Limb (tissue), 2 donors: ENCODE results near the gene GRK5.
"Not testable (repeated sequence)": the region's sequence is repeated elsewhere in the genome, so short reads cannot be mapped to it uniquely, and the experiment has no call there.

Source experiments
- DNase-seq, 2 donors: peaks; one replicate each; pipeline ENCODE4 v3.0.0-alpha.2; 2016; ENCODE audit errors: extremely low spot score in 2 of 2

The GRK5 gene

DNA sequence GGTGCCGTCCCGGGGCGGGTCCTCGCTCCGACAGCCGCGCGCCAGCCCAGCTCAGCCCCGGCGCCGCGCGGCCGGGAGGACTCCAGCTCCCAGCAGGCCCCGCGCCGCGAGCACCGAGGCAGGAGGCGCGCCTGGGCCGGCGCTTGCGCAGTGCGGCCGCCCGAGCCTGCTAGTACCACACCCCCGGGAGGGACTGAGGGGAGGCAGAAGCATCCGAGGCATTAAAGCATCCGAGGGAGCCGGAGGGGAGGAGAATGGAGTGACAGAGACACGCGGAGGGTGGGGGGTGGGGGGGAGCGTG lies at the start of gene GRK5:
GRK5 (plus strand) TSS at position 206 of the 301 bp plus-strand sequence. CDS start 347 bp downstream, outside the sequence.
- DNase-seq = peak; percentile 95 to 96

DNA sequence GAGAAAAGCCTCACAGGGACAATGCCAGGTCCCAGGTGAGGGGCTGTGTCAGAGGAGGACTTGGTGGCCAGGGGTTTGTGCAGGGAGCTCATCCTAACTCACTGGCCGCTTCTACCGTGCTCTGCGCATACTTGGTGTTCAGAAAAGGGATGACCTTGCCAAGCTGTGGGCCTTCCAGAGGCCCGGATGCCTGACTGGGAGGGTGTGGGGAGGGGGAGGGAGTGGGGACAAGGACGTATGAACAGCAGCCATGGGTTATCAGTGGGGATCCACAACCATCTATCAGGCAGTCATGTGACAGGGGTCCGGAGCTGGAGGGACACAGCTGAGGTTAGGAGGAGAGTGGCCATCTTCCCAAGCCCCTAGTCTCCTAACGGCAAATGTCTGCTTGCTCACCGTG lies 48.0 kb upstream of the GRK5 start:
- no peak for DNase-seq

DNA sequence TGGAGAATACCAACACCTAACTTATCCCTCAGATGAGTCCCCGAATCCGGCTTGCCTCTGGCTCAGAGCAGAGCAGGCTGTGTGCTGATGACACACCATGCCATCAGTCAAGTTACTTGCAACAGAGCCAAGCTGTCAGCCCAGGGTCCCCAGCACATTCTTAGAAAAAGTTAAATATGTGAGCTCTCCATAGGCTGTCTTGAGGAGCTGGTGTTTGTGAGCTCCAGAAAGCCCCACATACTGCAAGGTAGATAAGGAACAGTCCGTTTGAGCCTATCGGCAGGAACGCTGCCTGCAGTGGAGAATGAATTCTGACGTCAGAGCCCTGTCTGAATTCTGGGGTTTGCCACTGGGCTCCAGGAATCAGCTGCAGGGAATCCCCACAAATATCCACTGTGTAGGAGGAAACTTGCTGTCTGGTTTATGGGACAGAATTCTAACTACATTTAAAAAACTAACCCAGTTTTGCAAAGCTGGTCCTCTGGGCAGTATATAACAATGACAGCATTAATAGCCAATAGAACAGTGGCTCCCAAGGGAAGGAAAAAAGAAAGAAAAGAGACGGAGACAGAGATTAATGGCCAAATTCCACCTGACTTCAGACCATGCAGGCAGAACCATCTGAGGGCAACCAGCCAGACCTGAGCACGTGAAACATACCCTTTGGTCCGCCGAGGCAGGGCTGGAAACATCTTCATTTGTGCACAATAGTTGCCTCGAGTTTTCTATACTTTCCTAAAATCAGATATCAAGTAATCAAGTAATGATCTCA lies 45.5 kb upstream of the GRK5 start:
- DNase-seq = no peak

DNA sequence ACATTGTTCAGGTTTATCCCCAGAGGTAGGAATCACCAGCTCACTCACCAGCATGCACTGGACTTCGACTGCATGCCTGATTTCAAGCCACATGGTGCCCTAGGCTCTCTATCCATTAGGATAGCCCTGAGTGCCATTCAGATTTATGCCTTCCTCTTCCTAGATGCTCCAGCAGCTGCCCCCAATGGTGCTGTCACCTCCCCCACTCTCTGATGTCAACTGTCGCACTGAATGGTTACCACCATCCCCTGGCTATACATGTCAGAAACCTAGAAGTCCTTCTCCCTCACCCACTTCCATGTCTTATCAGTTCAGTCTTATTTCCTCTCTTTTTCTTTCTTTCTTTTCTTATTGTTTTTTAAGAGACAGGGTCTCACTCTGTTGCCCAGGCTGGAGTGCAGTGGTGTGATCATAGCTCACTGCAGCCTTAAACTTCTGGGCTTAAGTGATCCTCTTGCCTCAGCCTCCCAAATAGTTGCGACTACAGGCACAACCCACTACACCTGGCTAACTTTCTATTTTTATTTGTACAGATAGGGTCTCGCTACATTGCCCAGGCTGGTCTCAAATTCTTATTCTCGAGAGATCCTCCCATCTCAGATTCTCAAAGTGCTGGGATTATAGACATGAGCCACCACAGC lies 44.8 kb upstream of the GRK5 start:
- no peak for DNase-seq

DNA sequence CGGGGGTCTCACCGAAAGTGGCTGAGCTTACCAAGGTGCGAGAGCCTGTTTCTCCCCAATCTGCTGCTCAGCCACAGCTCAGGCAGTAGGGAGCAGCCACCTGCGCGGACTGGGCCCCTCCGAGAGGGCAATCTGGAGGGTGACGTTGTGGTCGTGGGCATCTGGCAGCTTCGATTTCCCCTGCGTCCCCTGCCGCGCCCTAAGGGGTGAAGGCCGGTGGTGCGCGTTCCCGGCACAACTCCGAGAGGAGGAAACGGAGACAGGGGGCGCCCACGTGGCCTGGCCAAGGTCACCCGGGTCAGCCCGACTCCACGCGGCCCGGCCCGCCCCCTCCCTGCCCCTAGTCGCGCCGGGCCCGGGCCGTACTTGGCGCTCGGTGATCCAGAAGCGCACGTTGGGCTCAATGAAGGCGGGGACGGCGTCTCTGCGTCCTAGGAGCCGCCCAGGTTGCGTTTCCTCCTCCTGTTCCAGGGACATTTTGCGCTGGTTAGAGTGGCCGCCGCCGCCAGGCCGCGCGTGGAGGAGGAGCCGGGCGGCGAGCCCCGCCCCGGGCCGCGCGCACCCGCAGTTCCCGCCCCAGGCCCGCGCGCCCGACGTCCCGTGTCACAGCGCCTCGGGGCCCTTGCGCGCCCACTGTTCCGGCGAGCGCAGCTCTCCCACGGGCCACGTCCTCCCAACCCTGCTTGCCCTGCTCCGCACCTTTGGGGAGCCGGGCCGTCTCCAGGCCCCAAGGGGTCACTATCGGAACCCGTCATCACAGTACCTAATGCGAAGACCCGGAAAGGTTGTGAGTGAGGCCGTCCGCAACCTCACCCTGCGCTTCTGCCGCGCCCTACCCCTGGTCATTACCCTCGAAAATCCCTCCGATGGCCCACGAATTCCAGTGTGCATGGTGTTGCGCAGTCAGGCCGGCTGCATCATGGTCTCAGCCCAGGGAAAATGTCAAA lies 41.9 kb upstream of the GRK5 start, which contains the start of gene SFXN4:
SFXN4 (minus strand) TSS at position 544 of the 947 bp plus-strand sequence; CDS start at position 477, 67 bp downstream.
- peak; percentile 72 to 84 for DNase-seq

DNA sequence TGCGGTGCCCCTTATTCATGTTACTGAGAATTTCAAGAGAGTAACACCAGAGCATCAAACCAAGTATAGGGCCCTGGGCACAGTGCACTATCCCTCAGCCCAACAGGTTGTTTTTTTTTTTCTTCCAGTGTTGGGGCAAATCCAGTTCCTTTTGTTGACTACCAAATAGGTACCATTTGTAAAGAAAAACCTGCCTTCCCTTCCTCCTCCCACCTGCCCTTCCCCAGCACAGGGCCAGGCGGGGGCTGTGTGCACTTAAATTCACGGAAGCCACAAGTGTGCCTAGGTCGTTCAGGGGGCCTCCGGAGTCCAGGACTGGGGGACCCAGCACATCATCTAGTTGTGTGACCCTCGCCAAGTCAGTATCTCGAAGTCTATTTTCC lies 41.3 kb upstream of the GRK5 start:
- DNase-seq = no peak

DNA sequence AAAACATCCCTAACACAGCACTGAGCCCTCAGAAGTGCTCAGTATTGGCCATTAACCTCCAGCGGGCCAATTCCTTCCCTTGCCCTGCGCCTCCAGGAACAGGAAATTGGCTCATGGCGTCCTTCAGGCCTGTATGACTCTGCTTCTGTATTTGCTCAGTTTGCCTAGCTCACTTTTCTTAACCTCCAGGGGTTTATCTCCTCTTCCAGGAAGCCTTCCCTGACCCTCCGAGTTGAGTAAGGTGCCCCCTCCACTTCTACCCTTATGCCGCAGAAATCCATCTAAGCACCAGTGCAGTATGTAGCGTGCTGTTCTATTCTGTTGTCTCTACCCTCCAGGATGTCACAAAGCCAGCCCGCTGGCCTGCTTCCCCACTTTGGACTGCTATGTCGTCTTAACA lies 40.8 kb upstream of the GRK5 start:
- no peak for DNase-seq

DNA sequence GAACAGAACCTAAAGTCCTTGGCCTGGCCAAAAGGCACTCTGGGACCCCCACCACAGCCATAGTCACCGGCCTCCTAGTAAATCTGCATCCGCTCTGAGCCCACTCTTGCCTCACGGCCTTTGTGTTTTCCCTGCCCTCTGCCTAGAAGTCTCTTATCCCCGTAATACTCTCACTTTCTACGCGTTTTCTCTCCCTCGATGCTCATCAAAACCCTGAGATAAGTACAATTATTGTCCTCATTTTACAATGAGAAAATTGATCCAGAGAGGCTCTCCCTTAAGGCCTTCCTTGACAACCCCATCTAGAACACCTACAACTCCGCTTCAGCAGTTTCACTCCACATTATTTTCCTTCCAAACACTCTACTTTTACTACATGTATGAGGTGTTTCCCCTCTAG lies 40.3 kb upstream of the GRK5 start:
- DNase-seq = no peak

DNA sequence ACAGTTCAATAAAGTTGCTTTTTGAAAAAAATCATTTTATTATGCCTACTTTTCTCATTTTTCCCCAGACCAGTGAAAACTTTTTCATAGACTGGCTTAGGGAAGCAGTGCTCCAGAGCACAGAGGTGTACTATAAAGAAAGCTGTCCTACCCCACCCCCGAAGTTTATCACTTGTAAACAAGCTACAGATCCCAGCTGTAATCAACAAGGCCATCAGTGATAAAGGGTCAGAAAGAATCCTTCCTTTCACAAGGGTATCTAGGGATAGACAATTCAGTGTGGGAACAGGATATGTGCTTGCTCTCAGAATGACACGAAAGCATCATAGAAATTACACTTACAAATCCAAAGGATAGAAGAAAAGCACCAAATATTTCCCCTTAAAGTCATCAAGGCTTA lies 33.3 kb upstream of the GRK5 start:
- DNase-seq = no peak

DNA sequence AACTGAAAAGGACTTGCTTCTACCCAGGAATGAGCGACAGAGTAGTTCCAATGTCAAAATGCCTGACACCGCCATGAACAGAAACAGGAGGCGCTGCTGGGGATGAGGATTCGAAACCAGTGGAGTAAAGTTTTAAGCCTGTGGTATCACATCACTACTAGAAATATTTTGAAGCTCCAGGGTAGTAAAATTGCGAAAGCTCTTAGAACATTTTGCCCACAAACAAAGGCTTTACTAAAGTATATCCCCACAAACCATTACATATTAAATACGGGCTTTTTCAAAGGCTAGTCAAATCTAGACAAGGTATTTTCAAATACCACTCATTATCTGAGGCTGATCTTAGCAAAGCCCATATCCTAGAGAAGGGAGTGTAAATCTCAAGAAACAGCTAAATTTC lies 31.2 kb upstream of the GRK5 start:
- no peak for DNase-seq

DNA sequence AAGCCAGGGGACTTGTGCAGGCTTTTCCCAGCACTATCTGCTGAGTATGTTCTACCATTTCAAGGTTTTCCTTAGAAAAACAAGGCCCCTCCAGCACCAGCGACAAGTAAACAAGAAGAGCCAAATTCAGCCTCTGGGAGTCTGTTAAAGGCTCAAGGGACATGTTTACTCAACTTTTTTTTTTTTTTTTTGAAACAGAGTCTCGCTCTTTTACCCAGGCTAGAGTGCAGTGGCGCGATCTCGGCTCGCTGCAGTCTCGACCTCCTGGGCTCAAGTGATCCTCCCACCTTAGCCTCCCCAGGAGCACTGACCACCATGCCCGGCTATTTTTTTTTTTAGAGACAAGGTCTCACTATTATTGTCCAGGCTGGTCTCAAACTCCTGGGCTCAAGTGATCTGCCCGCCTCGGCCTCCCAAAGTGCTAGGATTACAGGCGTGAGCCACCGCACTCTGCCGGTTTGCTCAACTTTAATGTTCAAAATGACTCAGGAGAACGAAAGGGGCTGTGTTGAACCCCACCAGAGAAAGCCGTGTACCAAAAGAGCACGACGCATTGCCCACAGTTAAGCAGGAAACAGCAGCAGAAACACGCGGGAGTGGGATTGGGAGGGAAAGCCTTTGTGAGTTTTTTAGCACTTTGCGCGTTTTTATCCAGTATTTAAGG lies 29.5 kb upstream of the GRK5 start:
- no peak for DNase-seq

DNA sequence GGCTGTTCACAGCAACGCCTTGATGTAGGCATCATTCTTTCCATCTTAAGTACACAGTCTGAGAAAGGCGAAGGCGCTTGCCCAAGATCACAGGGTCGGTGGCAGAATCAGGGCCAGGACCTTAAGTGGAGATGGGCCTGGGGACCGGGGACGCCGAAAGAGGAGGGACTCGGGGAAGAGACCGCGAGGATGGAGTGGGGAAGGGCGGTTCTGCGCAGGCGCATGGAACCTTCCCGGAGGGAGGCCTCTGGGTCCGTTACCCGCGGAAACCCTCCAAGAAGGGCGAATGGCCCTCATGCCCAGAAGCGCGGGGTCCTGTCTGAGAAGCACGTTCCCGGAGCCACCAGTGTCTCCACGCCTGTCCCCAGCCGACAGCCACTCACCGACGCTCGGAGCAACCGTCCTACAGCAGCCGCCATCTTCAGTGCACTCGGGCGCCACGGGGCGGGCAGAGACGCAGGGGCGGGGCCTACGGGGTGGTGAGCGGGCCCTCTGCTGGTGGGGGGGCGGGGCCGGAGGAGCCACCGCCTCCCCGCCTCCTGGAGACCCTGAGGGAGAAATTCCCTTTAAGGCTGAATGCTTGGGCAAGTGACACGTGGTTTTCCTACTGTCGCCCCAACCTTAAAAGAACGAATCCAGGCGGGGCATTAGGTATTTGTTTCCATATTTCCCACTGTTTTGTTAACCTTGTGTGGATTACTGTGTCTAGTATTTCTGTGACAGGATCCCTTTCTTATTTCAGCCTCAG lies 28.8 kb upstream of the GRK5 start, which contains the start of gene PRDX3:
PRDX3 (minus strand) TSS at position 441 of the 748 bp plus-strand sequence; CDS start at position 419, 22 bp downstream.
- peak; percentile 94 to 97 for DNase-seq

DNA sequence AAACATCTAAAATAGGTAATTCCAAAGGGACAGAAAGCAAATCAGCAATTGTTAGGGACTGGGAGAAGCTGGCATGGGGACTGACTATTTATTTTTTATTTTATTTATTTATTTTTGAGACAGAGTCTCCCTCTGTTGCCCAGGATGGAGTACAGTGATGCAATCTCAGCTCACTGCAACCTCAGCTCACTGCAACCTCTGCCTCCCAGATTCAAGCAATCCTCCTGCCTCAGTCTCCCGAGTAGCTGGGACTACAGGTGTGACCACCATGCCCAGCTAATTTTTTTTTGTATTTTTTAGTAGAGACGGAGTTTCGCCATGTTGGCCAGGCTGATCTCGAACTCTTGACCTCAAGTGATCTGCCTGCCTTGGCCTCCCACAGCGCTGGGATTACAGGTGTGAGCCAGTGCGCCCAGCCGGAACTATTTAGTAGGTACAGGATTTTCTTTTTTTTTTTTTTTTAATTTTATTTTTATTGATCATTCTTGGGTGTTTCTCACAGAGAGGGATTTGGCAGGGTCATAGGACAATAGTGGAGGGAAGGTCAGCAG lies 26.4 kb upstream of the GRK5 start:
- DNase-seq = not testable (repeated sequence)

DNA sequence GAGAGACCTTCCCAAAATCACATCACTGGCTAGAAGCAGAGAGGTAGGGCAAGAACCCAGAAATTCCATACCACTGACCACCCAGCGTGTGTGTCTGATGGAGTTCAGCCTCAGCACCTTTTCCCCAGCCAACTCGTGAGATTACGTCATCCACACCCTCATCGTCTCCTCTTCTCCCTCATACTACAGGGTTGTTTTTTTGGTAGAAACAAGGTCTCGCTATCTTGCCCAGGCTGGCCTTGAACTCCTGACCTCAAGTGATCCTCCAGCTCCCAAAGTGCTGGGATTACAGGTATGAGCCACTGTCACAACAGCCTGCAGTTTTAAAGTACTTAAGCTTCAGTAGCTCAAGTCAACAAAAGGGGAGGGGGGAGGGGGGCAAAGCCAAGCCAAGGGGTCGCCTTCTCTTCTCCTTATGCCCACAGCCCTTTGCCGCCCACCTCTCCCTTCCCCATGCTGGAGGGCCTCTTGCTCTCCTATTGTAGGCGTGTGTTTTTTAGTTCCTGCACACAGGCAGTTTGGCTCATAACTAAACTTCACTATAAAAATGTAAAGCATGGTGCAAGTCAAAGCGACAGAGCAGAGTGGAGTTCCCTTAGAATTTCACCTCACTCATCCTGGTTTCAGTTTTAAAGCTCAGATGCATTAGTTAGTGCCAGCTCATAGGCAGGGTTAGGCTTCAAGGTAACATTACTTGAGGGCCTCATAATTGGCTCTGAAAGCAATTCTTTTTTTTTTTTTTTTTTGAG lies 23.5 kb upstream of the GRK5 start:
- DNase-seq = no peak

DNA sequence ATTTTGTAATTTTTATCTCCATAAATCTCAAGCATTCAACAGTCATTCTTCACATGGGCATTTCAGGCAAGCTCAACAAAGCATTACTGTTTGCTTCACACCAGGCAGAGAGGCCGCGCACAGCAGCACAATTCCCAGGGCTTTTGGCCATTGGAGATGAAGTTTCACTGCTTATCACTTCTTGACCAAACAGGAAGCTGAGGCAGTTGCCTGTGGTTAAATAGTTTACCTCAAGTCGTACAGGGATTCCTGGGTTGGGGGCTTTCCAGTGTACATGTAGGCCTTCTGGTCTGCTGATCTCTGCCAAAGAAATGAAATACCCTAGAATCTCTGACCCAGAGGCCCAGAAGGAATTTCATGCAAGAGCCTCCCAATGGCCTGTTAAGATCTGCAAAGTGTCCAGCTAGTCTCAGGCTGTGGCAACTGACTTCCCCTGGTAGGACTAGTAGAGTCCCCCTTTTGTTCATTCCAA lies 17.5 kb upstream of the GRK5 start:
- DNase-seq = no peak

DNA sequence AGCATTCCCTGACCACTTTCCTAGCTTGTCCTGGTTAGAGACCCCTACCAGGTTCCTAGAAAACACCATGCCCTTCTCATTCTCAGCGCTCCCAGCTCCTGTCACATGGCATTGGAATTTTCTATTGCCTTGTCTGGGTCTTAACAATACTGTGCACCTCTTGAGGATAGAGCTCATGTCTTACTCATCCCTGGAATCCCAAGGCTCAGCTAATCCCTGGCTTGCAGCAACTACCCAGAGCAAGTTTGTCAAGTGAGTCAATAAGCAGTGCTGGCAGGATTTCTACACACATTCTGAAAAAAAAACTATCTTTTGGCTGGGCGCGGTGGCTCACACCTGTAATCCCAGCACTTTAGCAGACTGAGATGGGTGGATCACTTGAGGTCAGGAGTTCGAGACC lies 17.0 kb upstream of the GRK5 start:
- no peak for DNase-seq

DNA sequence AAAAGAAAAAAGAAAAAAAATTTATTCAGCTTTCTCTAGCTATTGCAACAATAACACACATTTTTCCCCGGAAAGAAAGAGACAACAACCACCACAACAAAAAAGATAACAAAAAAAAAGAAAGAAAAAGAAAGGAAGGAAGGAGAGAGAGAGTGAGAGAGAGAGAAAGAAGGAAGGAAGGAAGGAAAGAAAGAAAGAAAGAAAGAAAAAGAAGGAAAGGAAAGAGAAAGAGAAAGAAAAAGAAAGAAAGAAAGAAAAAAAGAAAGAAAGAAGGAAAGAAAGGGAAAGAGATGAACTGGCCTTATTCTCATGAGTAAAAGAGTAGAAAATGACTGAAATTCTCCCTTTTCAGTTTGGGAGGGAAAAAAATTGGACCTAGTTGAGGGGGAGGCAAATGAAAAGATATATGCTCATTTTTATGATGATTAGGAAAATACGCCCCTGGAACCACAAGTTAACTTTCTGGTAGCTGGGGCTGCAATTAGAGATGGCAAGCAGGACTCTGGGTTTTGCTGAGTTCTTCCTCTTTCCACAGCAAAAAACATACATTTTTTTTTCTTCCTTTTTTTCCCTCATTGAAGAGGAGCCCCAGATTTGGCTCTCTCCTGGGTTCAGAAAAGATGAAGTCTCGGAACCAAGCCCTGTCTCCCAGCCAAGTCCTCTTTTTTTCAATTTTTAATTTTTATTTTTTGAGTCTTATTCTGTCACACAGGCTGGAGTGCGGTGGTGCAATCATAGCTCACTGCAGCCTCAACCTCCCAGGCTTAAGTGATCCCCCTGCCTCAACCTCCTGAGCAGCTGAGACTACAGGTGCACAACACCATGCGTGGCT lies 16.2 kb upstream of the GRK5 start:
- DNase-seq = no peak

DNA sequence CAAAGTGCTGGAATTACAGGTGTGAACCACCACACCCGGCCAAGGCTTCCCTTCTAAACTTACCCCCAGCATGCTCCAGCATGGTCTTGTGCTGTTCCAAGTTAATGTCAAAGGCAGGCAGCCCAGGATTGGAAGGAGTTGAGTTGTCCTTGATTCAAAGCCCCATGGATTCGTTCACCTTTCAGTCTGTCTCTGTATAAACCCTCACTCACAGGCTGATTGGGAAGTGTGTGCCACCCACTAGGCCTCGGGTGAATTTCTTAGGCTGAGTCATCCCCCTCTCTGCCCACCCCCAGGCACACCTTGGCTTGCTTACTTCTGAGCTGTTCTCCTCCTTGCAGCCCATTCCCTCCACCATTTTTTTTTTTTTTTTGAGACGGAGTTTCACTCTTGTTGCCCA lies 15.5 kb upstream of the GRK5 start:
- no peak for DNase-seq

DNA sequence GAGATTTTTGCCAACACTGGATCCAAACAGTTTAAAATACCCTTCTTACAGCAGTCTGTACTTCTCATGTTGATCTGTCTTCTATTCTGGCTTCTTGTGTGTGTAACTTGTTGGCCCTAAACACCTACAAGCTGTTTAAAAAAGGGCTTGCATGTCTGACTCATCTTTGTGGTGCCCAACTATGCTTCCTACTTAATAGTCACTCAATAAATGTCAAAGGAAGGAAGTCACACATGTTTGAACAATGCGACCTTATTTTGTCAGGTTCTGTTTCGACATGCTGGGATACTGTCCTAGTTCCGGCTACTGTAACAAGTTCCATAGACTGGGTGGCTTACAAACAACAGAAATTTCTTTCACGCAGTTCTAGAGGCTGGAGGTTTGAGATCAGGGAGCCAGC lies 9.4 kb upstream of the GRK5 start:
- DNase-seq = no peak
